HepG2 (cell line): ENCODE data around the gene FAM120B. TPM values are rescaled to one million over a fixed set of nuclear protein-coding genes. Genes with fewer than 3 reads are reported as not detected.
A peak's percentile ranks its signal among the peaks of the same experiment; 100 is the strongest.

Experiments
- ATAC-seq: fragments of 200-7000 bp; cut with Tn5 transposase; 3 replicates; pipeline ENCODE4 v1.9.1; 2020; ENCODE audit warnings: mild to moderate bottlenecking, moderate library complexity
- BruUV-seq: library from RNA; stranded (reverse); fragments of 400-500 nt; replicated peaks from 2 replicates; lab custom pipeline; 2021; lab: Mats Ljungman, UMichigan
- CTCF ChIA-PET: fragments of 300-600 bp; formaldehyde crosslinking; extraction: SDS; loops from one replicate; lab custom pipeline; 2021; ENCODE audit warnings: low total read pairs, inconsistent platforms, low intra/inter-chr PET ratio; lab: Yijun Ruan, JAX
- POLR2A ChIA-PET: fragments of 350-600 bp; sonication (Branson Sonifier 250); formaldehyde crosslinking; loops from one replicate; lab custom pipeline; 2020; ENCODE audit warnings: antibody characterized with exemption, inconsistent platforms; lab: Yijun Ruan, JAX
- DNase-seq: peaks from one replicate; pipeline ENCODE4 v3.0.0-alpha.2; 2015; ENCODE audit warnings: low spot score
- FAIRE-seq: peaks from 3 replicates; lab custom pipeline; 2011; peaks lifted over from hg19 to GRCh38; lab: Jason Lieb, UNC
- H2AFZ ChIP-seq: one replicate; pipeline ENCODE4 v1.6.1; 2011; ENCODE audit warnings: low read length, inconsistent platforms
- H3K27ac ChIP-seq: fragments of 300-600 bp; 3 replicates; pipeline ENCODE4 v1.8.0; 2011; ENCODE audit warnings: mixed run types, mild to moderate bottlenecking, mixed read lengths, low read length, inconsistent platforms; ENCODE audit not compliant: insufficient read depth; ENCODE audit errors: extremely low read length
- H3K27me3 ChIP-seq, 2 experiments: fragments of 200-600 bp in 1 of 2; 2 replicates in 1 of 2; 3 replicates in 1 of 2; pipeline versions ENCODE4 v1.6.0 to v1.8.0; 2011; ENCODE audit warnings: low read length in 2 of 2, mild to moderate bottlenecking in 2 of 2, moderate library complexity in 2 of 2, inconsistent platforms in 1 of 2; ENCODE audit not compliant: insufficient read depth in 2 of 2, control insufficient read depth in 1 of 2
- H3K36me3 ChIP-seq, 2 experiments: fragments of 200-600 bp in 1 of 2; replicated peaks in 1 of 2; 2 replicates in 1 of 2; 3 replicates in 1 of 2; pipeline versions ENCODE4 v1.5.1 to v1.8.0; 2011; ENCODE audit warnings: low read length in 2 of 2, inconsistent platforms in 1 of 2; ENCODE audit not compliant: insufficient read depth in 2 of 2, control insufficient read depth in 1 of 2
- H3K4me1 ChIP-seq: 2 replicates; pipeline ENCODE4 v1.5.1; 2012; ENCODE audit warnings: low read length, inconsistent platforms; ENCODE audit not compliant: insufficient read depth
- H3K4me2 ChIP-seq: 2 replicates; pipeline ENCODE4 v1.6.0; 2011; ENCODE audit warnings: low read depth, low read length, inconsistent platforms
- H3K4me3 ChIP-seq, 3 experiments: fragments of 200-600 bp in 1 of 3; sonication (generic), shearing (Covaris generic) in 1 of 3; replicated peaks in 1 of 3; 2 replicates each; pipeline ENCODE4 v1.5.1; 2011 to 2016; ENCODE audit warnings: low read length in 3 of 3, inconsistent platforms in 2 of 3, low read depth in 2 of 3, mild to moderate bottlenecking in 2 of 3, control low read depth in 1 of 3, mixed read lengths in 1 of 3; ENCODE audit not compliant: insufficient read depth in 1 of 3
- H3K79me2 ChIP-seq: one replicate; pipeline ENCODE4 v1.6.1; 2011; ENCODE audit warnings: low read length, inconsistent platforms; ENCODE audit not compliant: insufficient read depth
- H3K9ac ChIP-seq: 2 replicates; pipeline ENCODE4 v1.6.0; 2011; ENCODE audit warnings: mild to moderate bottlenecking, low read depth, low read length, inconsistent platforms; ENCODE audit not compliant: insufficient read depth
- H3K9me3 ChIP-seq: 2 replicates; pipeline ENCODE4 v1.5.1; 2012; ENCODE audit warnings: mild to moderate bottlenecking, low read length
- H4K20me1 ChIP-seq: 2 replicates; pipeline ENCODE4 v1.6.0; 2011; ENCODE audit warnings: inconsistent platforms, mild to moderate bottlenecking, low read length, moderate library complexity; ENCODE audit not compliant: insufficient read depth
- ELF1 ChIP-seq: sonication (generic); formaldehyde crosslinking; IDR thresholded peaks from 2 replicates; pipeline ENCODE4 v1.4.0; 2020; ENCODE audit warnings: missing genetic modification reagents
- HNRNPLL ChIP-seq: fragments of 200-400 bp; formaldehyde crosslinking; IDR thresholded peaks from 2 replicates; pipeline ENCODE4 v1.6.1; 2017; ENCODE audit warnings: mild to moderate bottlenecking, low read depth, low read length; ENCODE audit not compliant: poor library complexity, severe bottlenecking
- MAFG ChIP-seq: sonication (generic); formaldehyde crosslinking; IDR thresholded peaks from 2 replicates; pipeline ENCODE4 v1.5.1; 2020; ENCODE audit warnings: mild to moderate bottlenecking, missing genetic modification reagents
- MTA1 ChIP-seq: sonication (generic); formaldehyde crosslinking; IDR thresholded peaks from 2 replicates; pipeline ENCODE4 v1.4.0; 2020; ENCODE audit warnings: missing genetic modification reagents, mild to moderate bottlenecking, borderline replicate concordance
- SETDB1 ChIP-seq: sonication (generic); formaldehyde crosslinking; IDR thresholded peaks from 2 replicates; pipeline ENCODE4 v1.5.1; 2020; ENCODE audit warnings: missing genetic modification reagents, mild to moderate bottlenecking, borderline replicate concordance
- SRSF4 ChIP-seq: fragments of 200-400 bp; formaldehyde crosslinking; IDR thresholded peaks from one replicate; pipeline ENCODE4 v1.6.1; 2018; ENCODE audit warnings: mild to moderate bottlenecking, low read depth, low read length, moderate library complexity; ENCODE audit not compliant: poor library complexity, severe bottlenecking
- TRIM22 ChIP-seq: fragments of 450-650 bp; IDR thresholded peaks from 2 replicates; pipeline ENCODE4 v1.6.1; 2017
- ZBTB4 ChIP-seq: sonication (generic); formaldehyde crosslinking; IDR thresholded peaks from 2 replicates; pipeline ENCODE4 v1.4.0; 2020; ENCODE audit warnings: missing genetic modification reagents, mild to moderate bottlenecking, borderline replicate concordance
- ZNF12 ChIP-seq: sonication (generic); formaldehyde crosslinking; IDR thresholded peaks from 2 replicates; pipeline ENCODE4 v1.5.0; 2020; ENCODE audit warnings: missing genetic modification reagents
- ZNF800 ChIP-seq: sonication (generic); formaldehyde crosslinking; IDR thresholded peaks from 2 replicates; pipeline ENCODE4 v1.4.0; 2020; ENCODE audit warnings: missing genetic modification reagents
- WGBS: methylation state at CpG from one replicate; pipeline ENCODE4 v1.1.6; 2017; ENCODE audit warnings: low lambda C conversion rate; 5-methylcytosine and 5-hydroxymethylcytosine counted together
- in situ Hi-C: cut with HindIII; loops from 2 replicates; pipeline ENCODE4 v1.10.0; 2017; ENCODE audit warnings: low pct_unique_long_range_greater_than_20kb; ENCODE audit not compliant: extremely low pct_ligation_motif_present
- intact Hi-C: fragments of 100-400 bp; cut with micrococcal nuclease; formaldehyde crosslinking; loops from one replicate; pipeline ENCODE4 v1.10.0; 2022; ENCODE audit not compliant: unreplicated experiment
- polyA plus RNA-seq, 8 experiments: library from polyadenylated mRNA; depleted of rRNA in 3 of 8; stranded (reverse) in 7 of 8; unstranded in 1 of 8; fragments of >200 nt; fragmentation: Illumina TruSeq in 4 of 8; extraction: Trizol in 4 of 8; gene quantifications; 2 replicates each; pipeline versions ENCODE4 v1.2.1 to v1.2.3, GENCODE V29; 2011 to 2016; ENCODE audit warnings: low read depth in 4 of 8, missing spikeins in 1 of 8, mixed read lengths in 1 of 8; ENCODE audit not compliant: insufficient read depth in 1 of 8
- total RNA-seq, 5 experiments: library from RNA; depleted of rRNA; stranded (reverse); fragments of >200 nt; fragmentation: Illumina TruSeq; extraction: Trizol; gene quantifications; 2 replicates each; pipeline ENCODE4 v1.2.3, GENCODE V29; 2016; ENCODE audit warnings: low read depth in 1 of 5

Gene FAM120B
- total and polyA plus RNA-seq, 2 of the 13 experiments (the other 11 are each of a cell fraction or from before 2014, with no cell fraction given), result 9.2 to 10.7 TPM

GRCh38 chr6:170291271-170292110 lies 15.1 kb upstream of the FAM120B start:
- no TSS peak for BruUV-seq
- DNase-seq (no peak), FAIRE-seq (no peak), ATAC-seq (peak; percentile 31)
- Histone ChIP-seq H3K4me2 (no peak overlapping the region), H3K9me3 (no peaks in the 10 kb centered on the region), H3K4me1 (peaks cover 37% of the 10 kb centered on the region), H3K36me3 (no peaks in the 10 kb centered on the region), H3K27ac (no peak overlapping the region), H3K27me3 (peaks cover 44 to 95% of the 10 kb centered on the region in 2 experiments), H3K79me2 (no peaks in the 10 kb centered on the region), H3K4me3 (no peak overlapping the region), H3K9ac (no peak overlapping the region), H4K20me1 (peaks cover 4% of the 10 kb centered on the region; the same call in 1 of the 2 replicates), H2AFZ (no peak overlapping the region)
- POLR2A ChIA-PET, result interaction anchor here (0.9 kb wide), 1 partner anchor 15 kb away, joined by 3 read pairs; the partner anchor contains the start of gene FAM120B
- 14% methylated on average over 31 of the region's 87 CpGs for WGBS
- CTCF ChIA-PET, result no interaction called here
- TF ChIP-seq SETDB1 (CRISPR knock-in tag) (no peak), ELF1 (CRISPR knock-in tag) (no peak), SRSF4 (no peak), ZNF800 (CRISPR knock-in tag) (peak; percentile 88; the same call in 1 of the 2 replicates), ZBTB4 (CRISPR knock-in tag) (no peak), MAFG (CRISPR knock-in tag) (no peak), ZNF12 (CRISPR knock-in tag) (peak; percentile 82), MTA1 (CRISPR knock-in tag) (0 out of 2 replicates have a peak, but pooled peaks have one; percentile 24), TRIM22 (no peak), HNRNPLL (peak; percentile 75)
- in situ Hi-C loops, result no loop called here
- intact Hi-C loops, result no loop called here
